Gastrocnemius medialis (tissue), 4 donors: ENCODE measurements around the gene BNC2.

Experiments
- CTCF ChIP-seq, 5 experiments: fragments of 450-650 bp in 3 of 5; fragments of 200-600 bp in 2 of 5; sonication (generic) in 2 of 5; IDR thresholded peaks in 4 of 5; conservative IDR thresholded peaks in 1 of 5; 1 replicate in 4 of 5; 2 replicates in 1 of 5; pipeline ENCODE4 v1.5.1; 2016 to 2019; ENCODE audit warnings: antibody characterized with exemption in 5 of 5, mild to moderate bottlenecking in 3 of 5, moderate library complexity in 3 of 5
- POLR2A ChIP-seq, 2 donors: fragments of 450-650 bp; IDR thresholded peaks; one replicate each; pipeline ENCODE4 v1.6.1; 2017; ENCODE audit warnings: antibody characterized with exemption in 2 of 2, mild to moderate bottlenecking in 2 of 2, moderate library complexity in 2 of 2

DNA sequence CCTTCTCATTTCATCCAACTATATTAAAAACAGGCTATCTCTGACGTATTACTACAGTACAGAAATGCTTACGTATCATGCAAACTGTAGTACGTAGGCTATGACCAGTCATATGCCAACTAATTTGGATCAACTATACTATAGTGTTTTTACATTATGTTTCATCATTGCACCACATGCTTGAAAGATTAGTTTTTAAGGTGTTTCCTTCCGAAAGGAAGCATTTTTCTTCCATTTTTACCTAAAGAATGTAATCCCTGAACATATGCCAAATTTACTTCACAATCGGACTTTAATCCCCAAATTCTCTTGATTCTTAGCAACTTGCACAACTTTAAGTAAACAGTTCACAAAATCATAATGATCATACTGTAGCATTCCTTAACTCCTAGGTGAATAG, 153.9 kb downstream of the BNC2 start:
- TF ChIP-seq POLR2A (IDR thresholded peaks at IDR 0.05) (no peak), CTCF (IDR thresholded peaks at IDR 0.05 in 4 of 5, conservative IDR thresholded peaks at IDR 0.05 in 1 of 5) (no peak)
